MG63 (cell line): ENCODE data around the gene RUFY4. TPM values are rescaled to one million over a fixed set of nuclear protein-coding genes. Genes with fewer than 3 reads are reported as not detected.
"Not testable (repeated sequence)": the region's sequence is repeated elsewhere in the genome, so short reads cannot be mapped to it uniquely, and the experiment has no call there.

Experiments used
- DNase-seq: peaks from one replicate; pipeline ENCODE4 v3.0.0-alpha.2; 2020
- H3K27me3 ChIP-seq: fragments of 250-450 bp; sonication (Bioruptor Pico); 2 replicates; pipeline ENCODE4 v1.5.1; 2020; ENCODE audit warnings: mild to moderate bottlenecking, moderate library complexity
- H3K36me3 ChIP-seq: fragments of 250-450 bp; sonication (Bioruptor Pico); 2 replicates; pipeline ENCODE4 v1.5.1; 2020; ENCODE audit warnings: mild to moderate bottlenecking, moderate library complexity
- H3K4me3 ChIP-seq: fragments of 250-450 bp; sonication (Bioruptor Pico); 2 replicates; pipeline ENCODE4 v1.5.1; 2020; ENCODE audit warnings: mild to moderate bottlenecking, moderate library complexity
- H3K9me3 ChIP-seq: fragments of 250-450 bp; sonication (Bioruptor Pico); 2 replicates; pipeline ENCODE4 v1.5.1; 2020; ENCODE audit warnings: mild to moderate bottlenecking, moderate library complexity
- total RNA-seq: library from RNA; depleted of rRNA; stranded (reverse); fragments of >200 nt; shearing (Covaris generic); gene quantifications from 2 replicates; pipeline ENCODE4 v1.2.3, GENCODE V29; 2014; ENCODE audit warnings: low replicate concordance

The RUFY4 gene
- total RNA-seq, 1 experiment from 2014 or later = not detected

DNA sequence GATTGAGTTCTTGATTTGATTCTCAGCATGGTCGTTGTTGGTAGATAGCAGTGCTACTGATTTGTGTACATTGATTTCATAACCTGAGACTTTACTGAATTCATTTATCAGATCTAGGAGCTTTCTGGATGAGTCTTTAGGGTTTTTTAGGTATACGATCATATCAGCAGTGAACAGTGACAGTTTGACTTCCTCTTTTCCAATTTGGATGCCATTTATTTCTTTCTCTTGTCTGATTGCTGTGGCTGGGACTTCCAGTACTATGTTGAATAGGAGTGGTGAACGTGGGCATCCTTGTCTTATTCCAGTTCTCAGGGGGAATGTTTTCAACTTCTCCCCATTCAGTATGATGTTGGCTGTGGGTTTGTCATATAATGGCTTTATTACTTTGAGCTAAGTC is 28.9 kb downstream of the RUFY4 start:
- 0 out of 2 replicates have a peak, but pooled peaks cover 2% of the 10 kb centered on the region for H3K9me3 ChIP-seq

DNA sequence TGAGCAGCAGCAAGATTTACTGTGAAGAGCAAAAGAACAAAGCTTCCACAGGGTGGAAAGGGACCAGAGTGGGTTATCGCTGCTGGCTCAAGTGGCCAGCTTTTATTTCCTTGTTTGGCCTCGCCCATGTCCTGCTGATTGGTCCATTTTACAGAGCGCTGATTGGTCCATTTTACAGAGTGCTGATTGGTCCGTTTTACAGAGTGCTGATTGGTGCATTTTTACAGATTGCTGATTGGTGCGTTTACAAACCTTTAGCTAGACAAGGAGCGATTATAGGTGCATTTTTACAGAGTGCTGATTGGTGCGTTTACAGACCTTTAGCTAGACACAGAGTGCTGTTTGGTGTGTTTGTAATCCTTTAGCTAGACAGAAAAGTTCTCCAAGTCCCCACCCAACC is 39.8 kb downstream of the RUFY4 start:
- H3K27me3 ChIP-seq, H3K4me3 ChIP-seq, H3K9me3 ChIP-seq, H3K36me3 ChIP-seq, DNase-seq: not testable (repeated sequence)

More for the DNA sequence above, 28.9 kb downstream of the RUFY4 start:
- Histone ChIP-seq H3K27me3 (peaks cover 26% of the 10 kb centered on the region), H3K36me3 (no peaks in the 10 kb centered on the region), H3K4me3 (no peak overlapping the region)
- no peak for DNase-seq

DNA sequence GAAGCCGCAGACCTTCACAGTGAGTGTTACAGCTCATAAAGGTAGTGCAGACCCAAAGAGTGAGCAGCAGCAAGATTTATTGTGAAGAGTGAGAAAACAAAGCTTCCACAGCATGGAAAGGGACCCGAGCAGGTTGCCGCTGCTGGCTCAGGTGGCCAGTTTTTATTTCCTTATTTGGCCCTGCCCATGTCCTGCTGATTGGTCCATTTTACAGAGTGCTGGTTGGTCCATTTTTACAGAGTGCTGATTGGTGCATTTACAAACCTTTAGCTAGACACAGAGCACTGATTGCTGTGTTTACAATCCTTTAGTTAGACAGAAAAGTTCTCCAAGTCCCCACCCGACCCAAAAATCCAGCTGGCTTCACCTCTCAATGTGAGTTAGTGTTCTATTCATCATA is 52.7 kb downstream of the RUFY4 start:
- not testable (repeated sequence) for H3K9me3 ChIP-seq, H3K27me3 ChIP-seq, H3K36me3 ChIP-seq, H3K4me3 ChIP-seq, DNase-seq

DNA sequence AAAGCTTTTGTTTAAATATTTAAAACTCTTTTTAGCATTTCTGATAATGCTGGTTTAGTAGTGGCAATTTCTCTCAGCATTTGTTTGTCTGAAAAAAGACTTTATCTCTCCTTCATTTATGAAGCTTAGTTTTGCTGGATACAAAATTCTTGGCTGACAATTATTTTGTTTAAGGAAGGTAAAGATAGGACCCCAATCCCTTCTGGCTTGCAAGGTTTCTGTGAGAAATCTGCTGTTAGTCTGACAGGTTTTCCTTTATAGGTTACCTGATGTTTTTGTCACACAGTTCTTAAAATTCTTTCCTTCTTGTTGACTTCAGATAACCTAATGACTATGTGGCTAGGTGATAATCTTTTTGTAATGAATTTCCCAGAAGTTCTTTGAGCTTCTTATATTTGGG is 53.2 kb downstream of the RUFY4 start:
- H3K36me3 ChIP-seq, H3K4me3 ChIP-seq, H3K9me3 ChIP-seq, DNase-seq, H3K27me3 ChIP-seq: not testable (repeated sequence)

DNA sequence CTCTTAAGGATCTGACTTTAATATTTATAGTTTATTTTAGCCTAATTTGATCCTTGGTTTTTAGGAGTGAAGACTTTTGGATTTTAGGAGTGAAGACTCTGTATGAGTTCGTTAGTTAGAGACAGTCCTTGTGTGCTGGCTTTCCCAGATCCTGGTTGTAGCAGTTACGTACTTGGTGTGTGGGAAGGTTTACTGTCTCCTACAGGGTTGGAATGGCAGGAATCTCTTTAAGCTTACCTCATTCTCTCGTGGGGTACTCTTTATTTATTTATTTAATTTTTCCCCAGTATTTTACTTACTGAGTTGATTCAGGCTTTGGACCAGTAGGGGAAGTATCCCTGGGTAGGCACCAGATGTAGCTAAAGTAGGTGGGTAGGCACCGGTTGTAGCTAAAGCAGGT is 54.9 kb downstream of the RUFY4 start:
- no peaks in the 10 kb centered on the region for H3K36me3 ChIP-seq
- no peak for DNase-seq
- H3K4me3 ChIP-seq = no peak overlapping the region
- no peaks in the 10 kb centered on the region; the same call in 1 of the 2 replicates for H3K27me3 ChIP-seq
- peaks cover 6% of the 10 kb centered on the region for H3K9me3 ChIP-seq

DNA sequence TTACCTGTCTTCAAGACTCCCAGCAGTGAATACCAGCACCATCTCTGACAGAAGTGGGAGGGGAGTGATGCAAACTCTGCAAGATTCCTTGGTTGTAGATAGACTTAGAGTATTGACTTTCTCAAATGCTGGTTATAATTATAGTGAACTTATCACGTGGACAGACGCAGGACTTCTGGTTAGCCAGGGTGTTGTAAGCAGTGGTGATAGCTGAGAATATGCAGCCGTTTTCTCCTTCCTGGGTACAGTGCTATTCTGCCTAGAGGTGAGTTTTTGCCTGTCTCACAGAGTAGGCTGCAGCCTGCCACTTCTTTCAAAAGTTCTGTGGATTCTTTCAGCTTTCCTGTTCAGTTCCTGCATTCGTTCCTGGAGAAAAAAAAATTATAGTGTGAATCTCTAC is 56.0 kb downstream of the RUFY4 start:
- no peak for DNase-seq
- no peaks in the 10 kb centered on the region; the same call in 1 of the 2 replicates for H3K27me3 ChIP-seq

DNA sequence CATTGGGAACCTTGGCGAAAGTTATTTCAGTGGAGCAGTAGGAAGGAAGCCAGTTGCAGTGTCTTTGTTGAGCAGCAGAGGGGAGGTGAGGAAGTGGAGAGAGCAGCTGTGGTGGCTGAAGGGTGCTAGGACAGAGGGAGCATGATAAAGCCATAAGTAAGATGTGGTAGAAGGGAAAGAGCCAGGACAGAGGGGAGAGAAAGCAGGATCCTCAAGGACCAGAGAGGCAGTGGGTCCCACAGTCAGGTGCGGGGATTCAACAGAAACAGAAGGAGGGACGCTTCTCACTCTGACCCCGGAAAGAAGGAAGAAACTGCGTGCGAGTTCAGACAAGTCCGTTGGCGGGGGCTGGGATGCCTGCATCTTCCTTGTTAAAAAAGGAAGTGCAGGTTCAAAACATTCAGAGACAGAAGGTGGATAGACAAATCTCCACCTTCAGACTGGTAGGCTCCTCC is 56.6 kb downstream of the RUFY4 start, which contains the start of gene CXCR2:
TSS of gene CXCR2 (plus strand) at position 403 of the 455 bp plus-strand sequence. CDS start 8,774 bp downstream, outside the sequence.
- no peak for DNase-seq
- Histone ChIP-seq H3K4me3 (no peak within 1 kb of the TSS), H3K9me3 (peaks cover 6% of the 10 kb centered on the region), H3K27me3 (no peaks in the 10 kb centered on the region; the same call in 1 of the 2 replicates), H3K36me3 (no peaks in the 10 kb centered on the region)

More for the DNA sequence above, 56.0 kb downstream of the RUFY4 start:
- Histone ChIP-seq H3K9me3 (peaks cover 6% of the 10 kb centered on the region), H3K36me3 (no peaks in the 10 kb centered on the region), H3K4me3 (no peak overlapping the region)

DNA sequence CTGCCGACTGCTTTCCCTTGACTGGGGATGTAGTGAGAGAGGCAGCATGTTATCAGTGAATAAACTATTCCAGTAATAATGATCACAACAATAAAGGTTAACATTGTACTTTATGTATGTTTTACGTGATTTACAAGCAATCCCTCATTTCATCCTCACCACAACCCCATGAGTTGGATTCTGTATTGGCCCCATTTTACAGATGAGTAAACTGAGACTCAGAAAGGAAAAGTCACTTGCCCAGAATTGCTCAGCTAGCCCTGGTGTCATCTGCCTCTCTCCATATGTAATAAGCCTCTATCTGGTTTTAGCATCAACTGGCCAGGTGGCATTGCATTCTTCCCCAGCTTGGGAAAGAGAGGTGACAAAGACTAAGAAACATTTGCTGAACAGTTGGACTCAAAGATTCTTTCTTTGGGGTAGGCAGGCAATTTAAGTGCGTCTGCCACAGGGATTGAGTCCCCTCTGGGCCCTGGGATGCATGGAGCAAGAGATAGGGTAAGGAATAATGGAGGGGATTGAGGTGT is 58.9 kb downstream of the RUFY4 start:
- no peaks in the 10 kb centered on the region; the same call in 1 of the 2 replicates for H3K27me3 ChIP-seq
- H3K4me3 ChIP-seq = no peak overlapping the region
- no peaks in the 10 kb centered on the region for H3K36me3 ChIP-seq
- DNase-seq = no peak
- no peaks in the 10 kb centered on the region for H3K9me3 ChIP-seq

DNA sequence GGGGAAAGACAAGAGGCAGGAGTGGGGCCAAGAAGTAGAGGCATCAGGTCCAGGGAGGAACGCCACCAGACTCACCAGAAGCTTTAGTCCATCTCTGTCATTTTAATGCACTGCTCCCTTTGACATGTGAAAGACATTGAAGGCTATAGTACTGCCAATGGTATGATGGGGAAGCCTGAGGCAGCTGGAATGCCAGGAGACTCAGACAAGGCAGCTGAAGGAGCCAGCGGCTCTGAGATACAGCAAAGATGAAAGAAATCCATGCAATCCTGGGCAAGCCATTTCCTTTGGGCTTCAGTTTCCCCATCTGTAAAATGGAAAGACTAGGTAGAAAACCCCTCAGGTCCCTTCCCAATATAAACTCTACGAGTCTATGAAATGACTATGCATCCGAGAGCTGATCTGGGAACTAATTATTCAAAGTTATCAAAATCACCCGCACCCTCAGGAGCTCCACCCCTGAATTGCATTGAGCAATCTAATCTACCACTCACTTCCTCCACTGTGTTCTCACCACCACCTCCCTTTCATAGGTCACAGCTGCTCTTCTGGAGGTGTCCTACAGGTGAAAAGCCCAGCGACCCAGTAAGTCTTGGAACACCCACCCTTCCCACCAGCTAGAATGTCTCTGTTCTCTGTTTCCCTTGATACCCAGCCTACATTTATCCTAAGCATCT is 59.9 kb downstream of the RUFY4 start:
- DNase-seq = no peak
- H3K9me3 ChIP-seq = no peaks in the 10 kb centered on the region
- H3K36me3 ChIP-seq = no peaks in the 10 kb centered on the region
- H3K27me3 ChIP-seq = peaks cover 4% of the 10 kb centered on the region; the same call in 1 of the 2 replicates
- no peak overlapping the region for H3K4me3 ChIP-seq

DNA sequence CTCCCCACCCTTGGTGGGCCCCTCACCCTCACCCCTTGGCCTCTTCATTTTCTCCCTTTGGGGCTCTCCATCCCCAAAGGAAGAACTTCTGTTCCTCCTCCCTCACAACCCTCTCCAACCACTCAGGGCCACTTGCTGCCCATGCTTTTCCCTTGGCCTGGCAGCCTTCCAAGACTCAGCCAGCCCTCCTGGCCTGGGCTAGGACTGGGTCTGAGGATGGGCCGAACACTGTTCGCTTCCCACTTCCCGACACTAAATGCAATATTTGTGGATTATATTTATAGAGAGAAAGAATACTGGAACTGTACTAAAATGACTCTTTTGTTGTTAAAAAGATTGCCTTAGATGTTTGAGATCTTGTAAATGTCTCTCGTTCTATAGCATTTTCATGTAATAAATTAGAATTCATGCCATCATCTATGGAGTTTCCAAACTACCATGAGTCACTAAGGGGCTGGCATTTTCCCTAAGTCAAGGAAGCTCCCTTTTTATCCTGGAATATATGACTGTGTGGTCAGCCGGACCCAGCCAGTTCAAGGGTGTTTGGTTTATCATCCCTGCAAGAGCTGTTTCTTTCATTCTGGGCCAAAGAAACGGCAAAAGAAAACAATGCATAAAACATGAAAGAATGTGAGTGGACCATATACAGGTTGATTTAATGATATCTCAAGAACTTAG is 60.5 kb downstream of the RUFY4 start:
- no peaks in the 10 kb centered on the region for H3K9me3 ChIP-seq
- DNase-seq = peak; percentile 76
- peaks cover 4% of the 10 kb centered on the region; the same call in 1 of the 2 replicates for H3K27me3 ChIP-seq
- H3K4me3 ChIP-seq = no peak overlapping the region
- no peaks in the 10 kb centered on the region for H3K36me3 ChIP-seq

DNA sequence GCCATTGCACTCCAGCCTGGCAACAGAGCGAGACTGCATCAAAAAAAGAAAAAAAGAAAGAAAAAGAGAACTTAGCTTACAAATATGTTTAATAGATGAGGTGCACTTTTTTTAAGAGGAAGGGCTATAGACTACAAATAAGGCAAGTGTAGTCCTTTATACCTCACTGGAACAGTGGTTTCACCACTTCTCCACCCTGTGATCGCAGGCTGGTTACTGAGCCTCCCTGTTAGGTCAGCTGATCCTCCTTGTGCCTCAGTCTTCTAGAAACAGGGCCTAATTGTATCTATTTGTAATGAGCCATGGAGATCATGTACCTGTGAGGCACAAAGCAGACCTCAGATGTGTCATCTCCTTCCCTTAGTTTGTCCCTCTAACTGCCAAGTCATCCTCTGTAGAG is 61.3 kb downstream of the RUFY4 start:
- H3K4me3 ChIP-seq = no peak overlapping the region
- no peaks in the 10 kb centered on the region for H3K36me3 ChIP-seq
- H3K9me3 ChIP-seq = no peaks in the 10 kb centered on the region
- peaks cover 4% of the 10 kb centered on the region; the same call in 1 of the 2 replicates for H3K27me3 ChIP-seq
- DNase-seq = no peak

DNA sequence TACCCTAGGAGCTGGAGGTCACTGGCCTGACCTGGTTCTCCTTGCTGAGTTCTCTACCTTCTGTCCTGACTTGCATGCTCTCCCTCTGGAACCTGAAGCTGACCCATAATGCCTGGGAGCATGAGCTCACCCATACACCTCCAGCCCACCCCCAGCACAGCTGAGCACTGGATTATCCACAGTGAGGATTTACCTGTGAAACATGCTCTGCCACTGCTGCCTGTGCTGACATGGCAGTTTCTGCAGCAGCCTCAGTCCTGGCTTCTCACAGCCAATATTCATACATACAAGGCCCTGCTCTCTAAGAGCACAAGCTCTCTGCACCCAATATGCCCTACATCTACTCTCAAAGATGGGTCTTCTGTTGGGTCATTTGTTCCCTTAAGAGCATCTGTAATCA is 61.8 kb downstream of the RUFY4 start:
- H3K4me3 ChIP-seq = no peak overlapping the region
- no peak for DNase-seq
- H3K36me3 ChIP-seq = no peaks in the 10 kb centered on the region
- no peaks in the 10 kb centered on the region for H3K9me3 ChIP-seq
- H3K27me3 ChIP-seq = peaks cover 4% of the 10 kb centered on the region; the same call in 1 of the 2 replicates

DNA sequence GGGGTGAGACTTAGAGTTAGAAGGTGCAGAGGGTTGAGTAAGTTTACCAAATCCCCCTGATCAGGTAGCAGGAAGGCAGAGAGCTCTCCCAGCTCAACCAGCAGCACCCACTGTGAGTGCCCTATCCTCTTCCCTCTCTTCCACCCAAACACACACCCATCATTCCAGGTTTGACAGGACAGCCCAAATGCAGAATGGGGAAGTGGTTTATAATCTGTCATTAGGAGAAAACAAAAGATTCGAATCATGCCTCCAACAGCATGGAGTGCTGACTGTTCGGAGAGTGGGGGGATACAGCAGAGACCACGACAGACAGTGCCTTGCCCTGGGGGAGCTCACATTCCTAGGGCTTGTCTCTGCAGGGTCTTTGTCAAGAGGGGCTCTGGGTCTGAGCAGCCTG is 68.5 kb downstream of the RUFY4 start:
- DNase-seq = no peak
- no peaks in the 10 kb centered on the region for H3K9me3 ChIP-seq
- H3K4me3 ChIP-seq = no peak overlapping the region
- peaks cover 19% of the 10 kb centered on the region for H3K27me3 ChIP-seq
- H3K36me3 ChIP-seq = no peaks in the 10 kb centered on the region

DNA sequence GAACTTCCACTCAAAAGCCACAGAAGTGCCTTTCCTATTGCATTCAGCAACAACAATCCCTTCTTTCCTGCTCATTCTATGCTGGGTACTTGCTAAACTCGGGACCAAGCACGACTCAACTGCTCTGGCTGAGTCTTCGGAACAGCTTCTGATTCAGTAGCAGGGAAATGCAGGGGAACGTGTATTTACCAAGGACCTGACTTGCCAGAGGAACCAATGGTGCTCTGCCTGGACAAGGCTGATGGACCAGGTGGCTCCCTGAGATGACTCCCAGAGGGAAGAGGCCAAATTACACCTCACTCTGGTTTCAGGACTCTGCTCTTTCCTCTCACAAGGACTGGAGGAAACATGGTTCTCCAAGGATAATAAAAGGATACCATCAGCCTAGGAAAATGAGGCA is 69.0 kb downstream of the RUFY4 start:
- H3K36me3 ChIP-seq = no peaks in the 10 kb centered on the region
- no peak for DNase-seq
- H3K27me3 ChIP-seq = peaks cover 19% of the 10 kb centered on the region
- H3K4me3 ChIP-seq = no peak overlapping the region
- H3K9me3 ChIP-seq = no peaks in the 10 kb centered on the region
